OCI-LY7 (cell line): ENCODE data around the gene SEC23A.

Experiments
- CTCF ChIP-seq: fragments of 200-600 bp; sonication (generic); conservative IDR thresholded peaks from 2 replicates; pipeline ENCODE4 v1.5.1; 2014; ENCODE audit warnings: mild to moderate bottlenecking, antibody characterized with exemption, low read length, moderate library complexity, mixed read lengths
- EZH2phosphoT487 ChIP-seq: fragments of 200-600 bp; sonication (generic); IDR thresholded peaks from 2 replicates; pipeline ENCODE4 v1.6.1; 2018; ENCODE audit warnings: low read depth, borderline replicate concordance, mild to moderate bottlenecking, mixed run types, antibody characterized with exemption, low read length, moderate library complexity, mixed read lengths

- TF ChIP-seq CTCF (no peak), EZH2phosphoT487 (no peak)
Measured at GRCh38 chr14:39090548-39091111, 12.4 kb downstream of the SEC23A start.
